ENCODE results near the gene LIG3. TPM values are rescaled to one million over a fixed set of nuclear protein-coding genes. Genes with fewer than 3 reads are reported as not detected.

Gene LIG3
- total and polyA plus RNA-seq, 2 of the 13 experiments (the other 11 are each of a cell fraction or from before 2014, with no cell fraction given), result 34.4 to 36.2 TPM

DNA sequence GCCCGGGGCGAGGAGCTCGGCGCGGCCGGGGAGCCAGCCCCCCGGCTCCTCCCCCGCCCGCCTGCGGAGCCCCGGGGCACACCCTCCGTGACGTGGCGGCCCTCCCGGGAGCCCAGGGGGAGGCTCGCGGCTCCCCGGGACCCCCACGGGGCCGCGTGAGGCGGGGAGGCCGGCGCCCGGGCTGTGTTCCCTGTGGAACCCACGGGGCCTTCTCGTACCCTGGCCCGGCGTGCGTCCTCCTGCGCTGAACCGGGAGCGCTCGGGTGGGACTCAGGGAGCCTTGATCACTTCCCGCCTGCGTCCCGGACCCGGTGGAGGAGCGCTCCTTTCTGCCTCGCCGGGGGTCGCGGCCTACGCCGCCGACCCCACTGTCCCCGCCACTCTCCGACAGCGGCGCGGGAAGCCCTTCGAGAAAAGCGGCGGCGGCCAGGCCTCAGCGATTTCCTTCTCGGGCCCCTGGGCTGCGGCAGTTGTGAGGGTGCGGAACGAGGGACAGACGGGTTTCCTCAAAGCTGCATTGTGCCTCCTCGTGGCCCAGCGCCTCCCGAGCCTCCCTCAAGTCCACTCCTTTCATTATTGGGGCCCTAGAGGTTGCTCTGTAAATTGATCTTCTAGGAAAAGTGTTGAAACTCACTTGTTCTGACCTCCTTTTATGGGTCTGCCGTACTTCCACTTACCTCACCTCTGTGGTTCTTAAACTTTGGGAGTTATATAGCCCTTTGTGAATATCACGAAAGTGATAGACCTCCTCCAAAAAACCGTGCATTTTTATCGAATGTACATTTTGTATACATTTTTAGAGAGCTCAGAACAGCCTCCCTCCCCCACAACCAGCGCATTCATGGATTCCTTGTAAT is 597 bp downstream of the LIG3 start (continued):
- TF ChIP-seq ZNF780A (CRISPR knock-in tag; IDR thresholded peaks at IDR 0.05), result 0 out of 2 replicates have a peak, but pooled peaks have one; percentile 39
- TF ChIP-seq, protein P1, sequence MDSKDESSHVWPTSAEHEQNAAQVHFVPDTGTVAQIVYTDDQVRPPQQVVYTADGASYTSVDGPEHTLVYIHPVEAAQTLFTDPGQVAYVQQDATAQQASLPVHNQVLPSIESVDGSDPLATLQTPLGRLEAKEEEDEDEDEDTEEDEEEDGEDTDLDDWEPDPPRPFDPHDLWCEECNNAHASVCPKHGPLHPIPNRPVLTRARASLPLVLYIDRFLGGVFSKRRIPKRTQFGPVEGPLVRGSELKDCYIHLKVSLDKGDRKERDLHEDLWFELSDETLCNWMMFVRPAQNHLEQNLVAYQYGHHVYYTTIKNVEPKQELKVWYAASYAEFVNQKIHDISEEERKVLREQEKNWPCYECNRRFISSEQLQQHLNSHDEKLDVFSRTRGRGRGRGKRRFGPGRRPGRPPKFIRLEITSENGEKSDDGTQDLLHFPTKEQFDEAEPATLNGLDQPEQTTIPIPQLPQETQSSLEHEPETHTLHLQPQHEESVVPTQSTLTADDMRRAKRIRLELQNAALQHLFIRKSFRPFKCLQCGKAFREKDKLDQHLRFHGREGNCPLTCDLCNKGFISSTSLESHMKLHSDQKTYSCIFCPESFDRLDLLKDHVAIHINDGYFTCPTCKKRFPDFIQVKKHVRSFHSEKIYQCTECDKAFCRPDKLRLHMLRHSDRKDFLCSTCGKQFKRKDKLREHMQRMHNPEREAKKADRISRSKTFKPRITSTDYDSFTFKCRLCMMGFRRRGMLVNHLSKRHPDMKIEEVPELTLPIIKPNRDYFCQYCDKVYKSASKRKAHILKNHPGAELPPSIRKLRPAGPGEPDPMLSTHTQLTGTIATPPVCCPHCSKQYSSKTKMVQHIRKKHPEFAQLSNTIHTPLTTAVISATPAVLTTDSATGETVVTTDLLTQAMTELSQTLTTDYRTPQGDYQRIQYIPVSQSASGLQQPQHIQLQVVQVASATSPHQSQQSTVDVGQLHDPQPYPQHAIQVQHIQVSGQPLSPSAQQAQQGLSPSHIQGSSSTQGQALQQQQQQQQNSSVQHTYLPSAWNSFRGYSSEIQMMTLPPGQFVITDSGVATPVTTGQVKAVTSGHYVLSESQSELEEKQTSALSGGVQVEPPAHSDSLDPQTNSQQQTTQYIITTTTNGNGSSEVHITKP (CRISPR knock-in tag; IDR thresholded peaks at IDR 0.05; ENCODE audit: low read depth), result 0 out of 2 replicates have a peak, but pooled peaks have one; percentile 19
- no peak for TF ChIP-seq KLF11 (CRISPR knock-in tag; IDR thresholded peaks at IDR 0.05)
- peak; percentile 12; the same call in 1 of the 2 replicates for TF ChIP-seq ESRRA (CRISPR knock-in tag; IDR thresholded peaks at IDR 0.05; ENCODE audit: low read depth)
- TF ChIP-seq, protein P2, sequence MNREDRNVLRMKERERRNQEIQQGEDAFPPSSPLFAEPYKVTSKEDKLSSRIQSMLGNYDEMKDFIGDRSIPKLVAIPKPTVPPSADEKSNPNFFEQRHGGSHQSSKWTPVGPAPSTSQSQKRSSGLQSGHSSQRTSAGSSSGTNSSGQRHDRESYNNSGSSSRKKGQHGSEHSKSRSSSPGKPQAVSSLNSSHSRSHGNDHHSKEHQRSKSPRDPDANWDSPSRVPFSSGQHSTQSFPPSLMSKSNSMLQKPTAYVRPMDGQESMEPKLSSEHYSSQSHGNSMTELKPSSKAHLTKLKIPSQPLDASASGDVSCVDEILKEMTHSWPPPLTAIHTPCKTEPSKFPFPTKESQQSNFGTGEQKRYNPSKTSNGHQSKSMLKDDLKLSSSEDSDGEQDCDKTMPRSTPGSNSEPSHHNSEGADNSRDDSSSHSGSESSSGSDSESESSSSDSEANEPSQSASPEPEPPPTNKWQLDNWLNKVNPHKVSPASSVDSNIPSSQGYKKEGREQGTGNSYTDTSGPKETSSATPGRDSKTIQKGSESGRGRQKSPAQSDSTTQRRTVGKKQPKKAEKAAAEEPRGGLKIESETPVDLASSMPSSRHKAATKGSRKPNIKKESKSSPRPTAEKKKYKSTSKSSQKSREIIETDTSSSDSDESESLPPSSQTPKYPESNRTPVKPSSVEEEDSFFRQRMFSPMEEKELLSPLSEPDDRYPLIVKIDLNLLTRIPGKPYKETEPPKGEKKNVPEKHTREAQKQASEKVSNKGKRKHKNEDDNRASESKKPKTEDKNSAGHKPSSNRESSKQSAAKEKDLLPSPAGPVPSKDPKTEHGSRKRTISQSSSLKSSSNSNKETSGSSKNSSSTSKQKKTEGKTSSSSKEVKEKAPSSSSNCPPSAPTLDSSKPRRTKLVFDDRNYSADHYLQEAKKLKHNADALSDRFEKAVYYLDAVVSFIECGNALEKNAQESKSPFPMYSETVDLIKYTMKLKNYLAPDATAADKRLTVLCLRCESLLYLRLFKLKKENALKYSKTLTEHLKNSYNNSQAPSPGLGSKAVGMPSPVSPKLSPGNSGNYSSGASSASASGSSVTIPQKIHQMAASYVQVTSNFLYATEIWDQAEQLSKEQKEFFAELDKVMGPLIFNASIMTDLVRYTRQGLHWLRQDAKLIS (CRISPR knock-in tag; IDR thresholded peaks at IDR 0.05), result no peak
- no peak for TF ChIP-seq FOXJ3 (CRISPR knock-in tag; IDR thresholded peaks at IDR 0.05; ENCODE audit: borderline replicate concordance)
- TF ChIP-seq GATA4 (IDR thresholded peaks at IDR 0.05; ENCODE audit: borderline replicate concordance, low read depth), result no peak
- TF ChIP-seq, protein P3, sequence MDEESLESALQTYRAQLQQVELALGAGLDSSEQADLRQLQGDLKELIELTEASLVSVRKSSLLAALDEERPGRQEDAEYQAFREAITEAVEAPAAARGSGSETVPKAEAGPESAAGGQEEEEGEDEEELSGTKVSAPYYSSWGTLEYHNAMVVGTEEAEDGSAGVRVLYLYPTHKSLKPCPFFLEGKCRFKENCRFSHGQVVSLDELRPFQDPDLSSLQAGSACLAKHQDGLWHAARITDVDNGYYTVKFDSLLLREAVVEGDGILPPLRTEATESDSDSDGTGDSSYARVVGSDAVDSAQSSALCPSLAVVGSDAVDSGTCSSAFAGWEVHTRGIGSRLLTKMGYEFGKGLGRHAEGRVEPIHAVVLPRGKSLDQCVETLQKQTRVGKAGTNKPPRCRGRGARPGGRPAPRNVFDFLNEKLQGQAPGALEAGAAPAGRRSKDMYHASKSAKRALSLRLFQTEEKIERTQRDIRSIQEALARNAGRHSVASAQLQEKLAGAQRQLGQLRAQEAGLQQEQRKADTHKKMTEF (CRISPR knock-in tag; IDR thresholded peaks at IDR 0.05), result no peak
- TF ChIP-seq ZNF850 (CRISPR knock-in tag; conservative IDR thresholded peaks at IDR 0.05), result no peak
- peak; percentile 67; the same call in 1 of the 2 replicates for TF ChIP-seq ZBTB7A (CRISPR knock-in tag; IDR thresholded peaks at IDR 0.05)
- TF ChIP-seq, protein P4, sequence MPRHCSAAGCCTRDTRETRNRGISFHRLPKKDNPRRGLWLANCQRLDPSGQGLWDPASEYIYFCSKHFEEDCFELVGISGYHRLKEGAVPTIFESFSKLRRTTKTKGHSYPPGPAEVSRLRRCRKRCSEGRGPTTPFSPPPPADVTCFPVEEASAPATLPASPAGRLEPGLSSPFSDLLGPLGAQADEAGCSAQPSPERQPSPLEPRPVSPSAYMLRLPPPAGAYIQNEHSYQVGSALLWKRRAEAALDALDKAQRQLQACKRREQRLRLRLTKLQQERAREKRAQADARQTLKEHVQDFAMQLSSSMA (CRISPR knock-in tag; IDR thresholded peaks at IDR 0.05), result no peak
- TF ChIP-seq MED1 (CRISPR knock-in tag; IDR thresholded peaks at IDR 0.05), result peak; percentile 22; the same call in 1 of the 2 replicates
- TF ChIP-seq, protein P5, sequence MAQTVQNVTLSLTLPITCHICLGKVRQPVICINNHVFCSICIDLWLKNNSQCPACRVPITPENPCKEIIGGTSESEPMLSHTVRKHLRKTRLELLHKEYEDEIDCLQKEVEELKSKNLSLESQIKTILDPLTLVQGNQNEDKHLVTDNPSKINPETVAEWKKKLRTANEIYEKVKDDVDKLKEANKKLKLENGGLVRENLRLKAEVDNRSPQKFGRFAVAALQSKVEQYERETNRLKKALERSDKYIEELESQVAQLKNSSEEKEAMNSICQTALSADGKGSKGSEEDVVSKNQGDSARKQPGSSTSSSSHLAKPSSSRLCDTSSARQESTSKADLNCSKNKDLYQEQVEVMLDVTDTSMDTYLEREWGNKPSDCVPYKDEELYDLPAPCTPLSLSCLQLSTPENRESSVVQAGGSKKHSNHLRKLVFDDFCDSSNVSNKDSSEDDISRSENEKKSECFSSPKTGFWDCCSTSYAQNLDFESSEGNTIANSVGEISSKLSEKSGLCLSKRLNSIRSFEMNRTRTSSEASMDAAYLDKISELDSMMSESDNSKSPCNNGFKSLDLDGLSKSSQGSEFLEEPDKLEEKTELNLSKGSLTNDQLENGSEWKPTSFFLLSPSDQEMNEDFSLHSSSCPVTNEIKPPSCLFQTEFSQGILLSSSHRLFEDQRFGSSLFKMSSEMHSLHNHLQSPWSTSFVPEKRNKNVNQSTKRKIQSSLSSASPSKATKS (CRISPR knock-in tag; IDR thresholded peaks at IDR 0.05), result no peak
- TF ChIP-seq ZSCAN30 (CRISPR knock-in tag; IDR thresholded peaks at IDR 0.05), result no peak
- TF ChIP-seq HOXA9 (CRISPR knock-in tag; IDR thresholded peaks at IDR 0.05; ENCODE audit: borderline replicate concordance), result peak; percentile 63; the same call in 1 of the 2 replicates
- TF ChIP-seq ZNF616 (CRISPR knock-in tag; IDR thresholded peaks at IDR 0.05; ENCODE audit: low read depth), result 0 out of 2 replicates have a peak, but pooled peaks have one; percentile 64

Measured in HepG2 (cell line).